GM18951 (cell line): ENCODE measurements around the gene CHP2.
"Not testable (repeated sequence)": the region's sequence is repeated elsewhere in the genome, so short reads cannot be mapped to it uniquely, and the experiment has no call there.

Experiments
- POLR2A ChIP-seq: IDR thresholded peaks from 4 replicates; pipeline ENCODE4 v1.6.1; 2011; ENCODE audit warnings: mild to moderate bottlenecking; ENCODE audit not compliant: insufficient read length, insufficient read depth; ENCODE audit errors: extremely low read depth
- in situ Hi-C: fragments of 300-500 bp; cut with MboI; formaldehyde crosslinking; loops from one replicate; pipeline ENCODE4 v1.12.0; 2022; ENCODE audit warnings: low sequenced_read_pairs, mixed read lengths, inconsistent platforms; ENCODE audit not compliant: unreplicated experiment

The CHP2 gene

GRCh38 chr16:23754594-23755483 lies at the start of gene CHP2:
Gene CHP2, plus strand, starts transcription at chr16:23755026. Its CDS starts 24 bp downstream, at chr16:23755050.
- no peak for TF ChIP-seq POLR2A
- in situ Hi-C loops = no loop called here

- in situ Hi-C loops = no loop called here
- TF ChIP-seq POLR2A = no peak
Observed at GRCh38 chr16:23705517-23705902, 49.3 kb upstream of the CHP2 start.

- no peak for TF ChIP-seq POLR2A
- in situ Hi-C loops = no loop called here
Observed at GRCh38 chr16:23706439-23706838, 48.4 kb upstream of the CHP2 start.

GRCh38 chr16:23709536-23709935 lies 45.3 kb upstream of the CHP2 start:
- no peak for TF ChIP-seq POLR2A
- in situ Hi-C loops = no loop called here

GRCh38 chr16:23710008-23710407 lies 44.8 kb upstream of the CHP2 start:
- TF ChIP-seq POLR2A = no peak
- in situ Hi-C loops = no loop called here

- TF ChIP-seq POLR2A = no peak
- in situ Hi-C loops = no loop called here
Observed at GRCh38 chr16:23710504-23710903, 44.3 kb upstream of the CHP2 start.

- in situ Hi-C loops = no loop called here
- TF ChIP-seq POLR2A = no peak
Observed at GRCh38 chr16:23711785-23712184, 43.0 kb upstream of the CHP2 start.

GRCh38 chr16:23712976-23713375 lies 41.9 kb upstream of the CHP2 start, which contains the start of gene ERN2:
Gene ERN2, minus strand, starts transcription at chr16:23713222. Its CDS starts 35 bp downstream, at chr16:23713187.
- TF ChIP-seq POLR2A = no peak
- in situ Hi-C loops = no loop called here

- in situ Hi-C loops = no loop called here
- no peak for TF ChIP-seq POLR2A
Observed at GRCh38 chr16:23716484-23716883, 38.3 kb upstream of the CHP2 start.

GRCh38 chr16:23722613-23723240 lies 32.1 kb upstream of the CHP2 start:
- in situ Hi-C loops = not testable (repeated sequence)

- in situ Hi-C loops = no loop called here
Observed at GRCh38 chr16:23724096-23724784, 30.6 kb upstream of the CHP2 start.

GRCh38 chr16:23724785-23725131 lies 30.1 kb upstream of the CHP2 start:
- in situ Hi-C loops = no loop called here
- no peak for TF ChIP-seq POLR2A

More at GRCh38 chr16:23724096-23724784, 30.6 kb upstream of the CHP2 start:
- no peak for TF ChIP-seq POLR2A

- TF ChIP-seq POLR2A = no peak
Observed at GRCh38 chr16:23726710-23727109, 28.1 kb upstream of the CHP2 start.

More at GRCh38 chr16:23726710-23727109, 28.1 kb upstream of the CHP2 start:
- in situ Hi-C loops = no loop called here
